Measurements from ENCODE around the gene SHC2. TPM values are rescaled to one million over a fixed set of nuclear protein-coding genes. Genes with fewer than 3 reads are reported as not detected.

Gene SHC2
- total RNA-seq, 1 experiment from 2014 or later = 6.7 TPM

- in situ Hi-C loops (cut with HindIII; ENCODE audit: low pct_unique_long_range_greater_than_20kb, low sequenced_read_pairs) = no loop called here
- CTCF ChIA-PET = interaction anchor here (0.7 to 0.8 kb wide), 2 partner anchors 11 to 18 kb away, joined by 11 to 13 read pairs; no protein-coding TSS in a partner anchor
- H3K9me3 ChIP-seq (ENCODE audit: control insufficient read depth, insufficient read depth, low read depth, low read length) = no peaks in the 10 kb centered on the region
- H3K36me3 ChIP-seq (ENCODE audit: control insufficient read depth, insufficient read depth, low read length) = no peaks in the 10 kb centered on the region
- no peaks in the 10 kb centered on the region for H3K27me3 ChIP-seq (ENCODE audit: control insufficient read depth, insufficient read depth, low read length)
- DNase-seq (ENCODE audit: low read depth, low spot score) (no peak), ATAC-seq (peak; percentile 57; the same call in 1 of the 2 replicates)
- H3K4me3 ChIP-seq (ENCODE audit: low read depth in 2 of 2, low read length in 2 of 2) = no peak overlapping the region
- peaks cover 2% of the 10 kb centered on the region; the same call in 1 of the 2 replicates for H3K4me1 ChIP-seq (ENCODE audit: control insufficient read depth, insufficient read depth, low read length)
- TF ChIP-seq CTCF (IDR thresholded peaks at IDR 0.05) (peak; percentile 73), SIN3A (IDR thresholded peaks at IDR 0.05; ENCODE audit: borderline replicate concordance, insufficient read depth, low read depth, low read length) (no peak), REST (IDR thresholded peaks at IDR 0.05; ENCODE audit: insufficient read depth in 1 of 2, low read depth in 2 of 2, low read length in 1 of 2) (no peak), POLR2AphosphoS5 (IDR thresholded peaks at IDR 0.05; ENCODE audit: low read depth, low read length) (no peak), TCF7L2 (IDR thresholded peaks at IDR 0.05; ENCODE audit: low read depth, low read length) (no peak)
- POLR2A ChIA-PET = no interaction called here
- intact Hi-C loops (cut with micrococcal nuclease; ENCODE audit: unreplicated experiment) = no loop called here
- no TSS peak for BruUV-seq (replicated peaks)
- H3K27ac ChIP-seq (ENCODE audit: low read length) = no peak overlapping the region
Observed at GRCh38 chr19:480016-480855, 19.4 kb upstream of the SHC2 start.

- CTCF ChIA-PET = no interaction called here
Observed at GRCh38 chr19:478976-479375, 18.1 kb upstream of the SHC2 start.

More at GRCh38 chr19:478976-479375, 18.1 kb upstream of the SHC2 start:
- intact Hi-C loops (cut with micrococcal nuclease; ENCODE audit: unreplicated experiment) = no loop called here
- POLR2A ChIA-PET = no interaction called here
- no peak overlapping the region for H3K27ac ChIP-seq (ENCODE audit: low read length)
- no peak for ATAC-seq
- no TSS peak for BruUV-seq (replicated peaks)
- H3K4me3 ChIP-seq (ENCODE audit: low read depth in 2 of 2, low read length in 2 of 2) = no peak overlapping the region
- in situ Hi-C loops (cut with HindIII; ENCODE audit: low pct_unique_long_range_greater_than_20kb, low sequenced_read_pairs) = no loop called here
- H3K27me3 ChIP-seq (ENCODE audit: control insufficient read depth, insufficient read depth, low read length) = no peaks in the 10 kb centered on the region
- DNase-seq (ENCODE audit: low read depth, low spot score) = no peak
- no peak for TF ChIP-seq SIN3A (IDR thresholded peaks at IDR 0.05; ENCODE audit: borderline replicate concordance, insufficient read depth, low read depth, low read length)
- TF ChIP-seq CTCF (IDR thresholded peaks at IDR 0.05) = no peak
- TF ChIP-seq TCF7L2 (IDR thresholded peaks at IDR 0.05; ENCODE audit: low read depth, low read length) = no peak
- no peak for TF ChIP-seq POLR2AphosphoS5 (IDR thresholded peaks at IDR 0.05; ENCODE audit: low read depth, low read length)
- no peak for TF ChIP-seq REST (IDR thresholded peaks at IDR 0.05; ENCODE audit: insufficient read depth in 1 of 2, low read depth in 2 of 2, low read length in 1 of 2)
- no peaks in the 10 kb centered on the region for H3K4me1 ChIP-seq (ENCODE audit: control insufficient read depth, insufficient read depth, low read length)
- no peaks in the 10 kb centered on the region for H3K9me3 ChIP-seq (ENCODE audit: control insufficient read depth, insufficient read depth, low read depth, low read length)
- H3K36me3 ChIP-seq (ENCODE audit: control insufficient read depth, insufficient read depth, low read length) = no peaks in the 10 kb centered on the region
